SU-DHL-6 (cell line): ENCODE results near the gene TTLL11.

ENCODE experiments used
- H2AFZ ChIP-seq: fragments of 200-600 bp; sonication (generic); 2 replicates; pipeline ENCODE4 v1.6.1; 2014; ENCODE audit warnings: low read depth, mild to moderate bottlenecking, moderate library complexity, mixed read lengths, antibody characterized with exemption, low read length; ENCODE audit not compliant: severe bottlenecking
- H3F3A ChIP-seq: fragments of 200-600 bp; shearing (Covaris generic); 2 replicates; pipeline ENCODE4 v1.6.0; 2016; ENCODE audit warnings: antibody characterized with exemption, mild to moderate bottlenecking; ENCODE audit not compliant: insufficient read depth
- H3K27ac ChIP-seq: fragments of 200-600 bp; sonication (generic); 2 replicates; pipeline ENCODE4 v1.5.1; 2016; ENCODE audit warnings: low read depth, mild to moderate bottlenecking, low read length, moderate library complexity, mixed read lengths
- H3K27me3 ChIP-seq: fragments of 200-600 bp; sonication (generic), shearing (Covaris generic); 2 replicates; pipeline ENCODE4 v1.6.0; 2014; ENCODE audit warnings: mild to moderate bottlenecking, low read length
- H3K36me3 ChIP-seq: fragments of 200-600 bp; sonication (generic); 2 replicates; pipeline ENCODE4 v1.6.1; 2014; ENCODE audit warnings: mild to moderate bottlenecking, low read length, mixed read lengths
- H3K4me2 ChIP-seq: fragments of 300-600, 200-600 bp; shearing (Covaris generic), sonication (generic); 2 replicates; pipeline ENCODE4 v1.6.0; 2014; ENCODE audit warnings: low read length, low read depth, mild to moderate bottlenecking; ENCODE audit not compliant: poor library complexity, severe bottlenecking
- H3K4me3 ChIP-seq: fragments of 200-600 bp; sonication (generic); 2 replicates; pipeline ENCODE4 v1.5.1; 2014; ENCODE audit warnings: antibody characterized with exemption, low read length, mild to moderate bottlenecking, mixed read lengths; ENCODE audit not compliant: insufficient read depth, poor library complexity, severe bottlenecking
- H3K79me2 ChIP-seq: fragments of 200-600 bp; sonication (generic); 2 replicates; pipeline ENCODE4 v1.6.1; 2014; ENCODE audit warnings: mild to moderate bottlenecking, low read length, moderate library complexity; ENCODE audit not compliant: insufficient read depth
- H3K9ac ChIP-seq: fragments of 200-600 bp; sonication (generic); 2 replicates; pipeline ENCODE4 v1.7.0; 2014; ENCODE audit warnings: mild to moderate bottlenecking, low read length
- H3K9me2 ChIP-seq: fragments of 200-600 bp; sonication (generic); replicated peaks from 2 replicates; pipeline ENCODE4 v1.6.1; 2014; ENCODE audit warnings: low read length; ENCODE audit not compliant: insufficient read depth
- H3K9me3 ChIP-seq: fragments of 200-600 bp; sonication (generic); 2 replicates; pipeline ENCODE4 v1.6.1; 2014; ENCODE audit warnings: low read length, mixed read lengths; ENCODE audit not compliant: insufficient read depth
- H4K20me1 ChIP-seq: fragments of 200-600 bp; sonication (generic); 2 replicates; pipeline ENCODE4 v1.6.1; 2014; ENCODE audit warnings: low read depth, mild to moderate bottlenecking, antibody characterized with exemption, low read length, moderate library complexity, mixed read lengths
- CTCF ChIP-seq: fragments of 200-600 bp; sonication (generic); IDR thresholded peaks from one replicate; pipeline ENCODE4 v1.5.1; 2017; ENCODE audit warnings: antibody characterized with exemption, mild to moderate bottlenecking, low read length, moderate library complexity; ENCODE audit not compliant: insufficient read depth, poor library complexity, severe bottlenecking
- EZH2phosphoT487 ChIP-seq: fragments of 200-600 bp; sonication (generic), shearing (Covaris generic); conservative IDR thresholded peaks from 2 replicates; pipeline ENCODE4 v1.6.1; 2018; ENCODE audit warnings: mild to moderate bottlenecking, antibody characterized with exemption, low read length, moderate library complexity, mixed read lengths

TTLL11 gene

GRCh38 chr9:122116040-122116439 lies 22.9 kb upstream of the TTLL11 start:
- H4K20me1 ChIP-seq: no peaks in the 10 kb centered on the region
- H3K79me2 ChIP-seq: no peaks in the 10 kb centered on the region
- no peak overlapping the region for H2AFZ ChIP-seq
- no peaks in the 10 kb centered on the region for H3K9me3 ChIP-seq
- TF ChIP-seq EZH2phosphoT487 (no peak), CTCF (no peak)
- no peak overlapping the region for H3K4me3 ChIP-seq
- no peaks in the 10 kb centered on the region for H3K9me2 ChIP-seq
- H3F3A ChIP-seq: no peaks in the 10 kb centered on the region
- no peaks in the 10 kb centered on the region for H3K36me3 ChIP-seq
- H3K4me2 ChIP-seq: no peak overlapping the region
- H3K9ac ChIP-seq: no peak overlapping the region
- H3K27ac ChIP-seq: no peak overlapping the region
- no peaks in the 10 kb centered on the region for H3K27me3 ChIP-seq

DNA sequence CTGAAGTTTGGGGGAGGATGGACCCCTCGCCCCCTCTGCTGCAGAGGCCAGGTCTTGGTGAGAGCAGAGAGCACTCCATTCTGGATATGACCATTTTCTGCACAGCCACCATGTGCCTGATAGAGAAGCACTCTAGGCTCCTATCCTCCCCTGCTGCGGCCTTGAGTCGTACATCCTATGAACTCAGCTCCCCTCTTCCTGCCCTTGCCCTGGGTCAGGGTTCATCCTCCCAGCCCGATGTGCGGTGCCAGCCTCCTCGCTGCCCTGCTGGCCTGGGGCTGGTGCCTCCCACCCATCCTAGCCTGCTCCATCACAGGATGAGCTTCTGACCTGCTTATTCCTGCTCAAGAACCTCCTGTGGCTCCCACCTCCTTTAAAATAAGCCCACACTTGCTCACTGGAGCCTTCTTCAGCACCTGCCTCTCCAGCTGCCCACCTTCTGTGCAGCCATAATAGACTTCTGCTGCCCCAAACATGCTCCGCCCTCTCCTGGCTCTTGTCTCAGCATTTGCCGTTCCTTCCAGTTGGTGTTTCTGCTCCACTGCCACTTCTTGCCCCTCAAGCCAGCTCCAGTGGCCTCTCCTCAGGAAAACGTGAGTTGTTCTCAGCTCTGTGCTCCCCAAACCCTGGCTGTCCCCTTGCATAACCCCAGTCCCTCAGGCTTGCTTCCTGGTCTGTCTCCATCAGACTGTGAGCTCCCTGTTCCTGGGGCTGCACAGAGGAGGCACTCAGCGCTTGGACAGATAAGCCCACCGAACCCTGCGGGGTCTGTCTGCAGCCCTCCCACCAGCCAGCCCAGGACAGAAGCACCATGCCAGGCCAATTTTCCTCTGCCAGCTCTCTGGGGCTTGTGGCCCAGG lies 22.3 kb upstream of the TTLL11 start:
- H3K36me3 ChIP-seq: no peaks in the 10 kb centered on the region
- TF ChIP-seq CTCF (no peak), EZH2phosphoT487 (no peak)
- no peak overlapping the region for H3K27ac ChIP-seq
- H2AFZ ChIP-seq: no peak overlapping the region
- no peaks in the 10 kb centered on the region for H4K20me1 ChIP-seq
- H3F3A ChIP-seq: no peaks in the 10 kb centered on the region
- no peak overlapping the region for H3K9ac ChIP-seq
- no peaks in the 10 kb centered on the region for H3K9me2 ChIP-seq
- no peak overlapping the region for H3K4me3 ChIP-seq
- no peaks in the 10 kb centered on the region for H3K9me3 ChIP-seq
- H3K79me2 ChIP-seq: no peaks in the 10 kb centered on the region
- H3K4me2 ChIP-seq: no peak overlapping the region
- H3K27me3 ChIP-seq: no peaks in the 10 kb centered on the region

DNA sequence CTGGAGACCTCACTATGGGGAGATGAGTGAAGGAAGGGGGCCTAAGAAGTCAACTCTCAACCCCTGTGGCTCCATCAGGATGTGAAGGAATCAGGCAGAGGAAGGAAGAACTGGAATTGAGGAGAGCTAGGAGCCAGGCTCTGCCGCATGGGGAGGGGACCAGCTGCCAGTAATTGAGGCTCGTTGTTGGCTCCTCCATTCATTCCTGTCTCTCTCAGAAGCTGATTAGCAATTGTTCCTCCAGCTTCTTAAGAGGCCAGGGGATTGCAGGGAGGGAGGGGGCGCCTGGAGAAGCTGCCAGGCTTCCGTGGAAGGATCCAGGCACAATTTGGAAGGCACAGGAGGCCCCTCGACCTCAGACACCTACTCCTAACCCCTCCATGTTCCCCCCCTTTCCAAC lies 20.5 kb upstream of the TTLL11 start:
- H3K9me3 ChIP-seq: no peaks in the 10 kb centered on the region
- no peak overlapping the region for H3K4me3 ChIP-seq
- H3K9ac ChIP-seq: no peak overlapping the region
- no peaks in the 10 kb centered on the region for H3K36me3 ChIP-seq
- no peaks in the 10 kb centered on the region for H4K20me1 ChIP-seq
- no peaks in the 10 kb centered on the region for H3K79me2 ChIP-seq
- TF ChIP-seq CTCF (no peak), EZH2phosphoT487 (no peak)
- H3K27me3 ChIP-seq: no peaks in the 10 kb centered on the region
- H3F3A ChIP-seq: no peaks in the 10 kb centered on the region
- H2AFZ ChIP-seq: no peak overlapping the region
- H3K27ac ChIP-seq: no peak overlapping the region
- no peak overlapping the region for H3K4me2 ChIP-seq
- no peaks in the 10 kb centered on the region for H3K9me2 ChIP-seq
